ENCODE data around the gene SYMPK.

DNA sequence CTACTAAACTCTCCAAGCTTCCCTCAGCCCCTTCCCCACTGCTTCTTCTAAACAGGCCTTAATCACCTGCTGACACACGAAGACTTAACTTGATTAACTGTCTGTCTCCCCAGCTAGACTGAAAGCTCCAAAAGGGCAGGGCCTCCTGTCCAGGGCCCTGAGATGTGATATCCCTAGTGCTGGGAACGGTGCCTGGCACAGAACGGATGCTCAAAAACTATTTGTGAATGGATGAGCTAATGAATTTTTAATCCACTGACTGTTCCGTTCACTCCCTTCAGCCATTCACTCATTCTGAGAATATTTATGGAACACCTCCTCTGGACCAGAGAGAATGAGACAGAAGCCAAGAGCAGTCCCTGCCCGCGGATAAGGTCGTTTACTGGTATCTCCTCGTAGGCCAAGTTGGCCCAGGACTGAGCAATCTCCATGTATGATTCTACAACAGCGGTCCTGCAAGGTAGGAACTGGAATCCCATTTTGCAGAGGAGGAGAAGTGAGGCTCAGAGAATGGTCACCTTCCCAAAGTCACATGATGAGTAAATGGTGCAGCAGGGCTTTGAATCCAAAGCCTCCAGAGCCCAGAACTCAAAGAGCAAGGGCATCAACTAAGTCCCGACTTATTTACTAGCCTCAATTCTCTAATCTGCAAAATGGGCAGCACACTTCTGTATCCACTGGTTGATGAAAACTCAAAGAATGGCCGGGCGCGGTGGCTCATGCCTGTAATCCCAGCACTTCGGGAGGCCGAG lies 73.7 kb downstream of the SYMPK start:
- no peak for TF ChIP-seq ZNF274 (IDR thresholded peaks at IDR 0.05; ENCODE audit: low read depth, low read length)
- TF ChIP-seq SUZ12 (IDR thresholded peaks at IDR 0.05; ENCODE audit: extremely low read depth, insufficient read depth, insufficient read length), result no peak
- no peak for TF ChIP-seq YY1 (IDR thresholded peaks at IDR 0.05; ENCODE audit: insufficient read depth, insufficient read length)

All from NT2/D1 (cell line).